RWPE2 (cell line): ENCODE measurements around the gene HMCN2.
A peak's percentile ranks its signal among the peaks of the same experiment; 100 is the strongest.

Source experiments
- ATAC-seq: fragments of 200-7000 bp; cut with Tn5 transposase; 3 replicates; pipeline ENCODE4 v1.9.1; 2021; ENCODE audit warnings: low read depth
- DNase-seq: peaks from one replicate; pipeline ENCODE4 v3.0.0-alpha.2; 2020; ENCODE audit warnings: low spot score
- H3K27ac ChIP-seq: fragments of 450-650 bp; 2 replicates; pipeline ENCODE4 v1.5.1; 2017; ENCODE audit warnings: mild to moderate bottlenecking; ENCODE audit not compliant: poor library complexity, severe bottlenecking
- H3K27me3 ChIP-seq: fragments of 250-450 bp; sonication (Bioruptor Pico); 2 replicates; pipeline ENCODE4 v1.5.1; 2021; ENCODE audit warnings: mild to moderate bottlenecking, moderate library complexity; ENCODE audit not compliant: insufficient read depth, poor library complexity, severe bottlenecking
- H3K36me3 ChIP-seq: fragments of 250-450 bp; sonication (Bioruptor Pico); 2 replicates; pipeline ENCODE4 v1.5.1; 2020; ENCODE audit warnings: low read depth, mild to moderate bottlenecking, moderate library complexity
- H3K4me1 ChIP-seq: fragments of 250-450 bp; sonication (Bioruptor Pico); 2 replicates; pipeline ENCODE4 v1.5.1; 2021; ENCODE audit warnings: mild to moderate bottlenecking, moderate library complexity; ENCODE audit not compliant: insufficient read depth, poor library complexity, severe bottlenecking
- H3K4me3 ChIP-seq: fragments of 250-450 bp; sonication (Bioruptor Pico); 2 replicates; pipeline ENCODE4 v1.5.1; 2021; ENCODE audit warnings: mild to moderate bottlenecking, moderate library complexity; ENCODE audit not compliant: severe bottlenecking
- H3K9me3 ChIP-seq: fragments of 250-450 bp; sonication (Bioruptor Pico); 2 replicates; pipeline ENCODE4 v1.5.1; 2021; ENCODE audit warnings: mild to moderate bottlenecking, moderate library complexity; ENCODE audit not compliant: severe bottlenecking
- CTCF ChIP-seq: fragments of 450-650 bp; IDR thresholded peaks from one replicate; pipeline ENCODE4 v1.5.1; 2017; ENCODE audit warnings: mild to moderate bottlenecking, moderate library complexity; ENCODE audit not compliant: poor library complexity, severe bottlenecking

Gene HMCN2

GRCh38 chr9:130356033-130356432, 90.5 kb downstream of the HMCN2 start:
- ATAC-seq (no peak), DNase-seq (peak; percentile 49)
- Histone ChIP-seq H3K4me1 (peaks cover 5% of the 10 kb centered on the region), H3K27me3 (no peaks in the 10 kb centered on the region), H3K27ac (no peak overlapping the region), H3K9me3 (no peaks in the 10 kb centered on the region), H3K36me3 (no peaks in the 10 kb centered on the region), H3K4me3 (no peak overlapping the region)
- TF ChIP-seq CTCF: no peak

GRCh38 chr9:130356877-130357584, 91.5 kb downstream of the HMCN2 start:
- DNase-seq: no peak
- Histone ChIP-seq H3K4me3 (no peak overlapping the region), H3K9me3 (no peaks in the 10 kb centered on the region), H3K27ac (no peak overlapping the region), H3K36me3 (no peaks in the 10 kb centered on the region), H3K4me1 (peaks cover 5% of the 10 kb centered on the region), H3K27me3 (no peaks in the 10 kb centered on the region)
- ATAC-seq: no peak
- TF ChIP-seq CTCF: no peak

GRCh38 chr9:130358928-130359327, 93.4 kb downstream of the HMCN2 start:
- no peak for ATAC-seq
- H3K9me3 ChIP-seq: no peaks in the 10 kb centered on the region
- no peak overlapping the region for H3K4me3 ChIP-seq
- TF ChIP-seq CTCF: no peak
- H3K36me3 ChIP-seq: no peaks in the 10 kb centered on the region
- no peak overlapping the region for H3K27ac ChIP-seq
- DNase-seq: no peak
- no peaks in the 10 kb centered on the region for H3K27me3 ChIP-seq
- no peaks in the 10 kb centered on the region for H3K4me1 ChIP-seq

GRCh38 chr9:130359819-130360218, 94.3 kb downstream of the HMCN2 start:
- no peak overlapping the region for H3K4me3 ChIP-seq
- H3K9me3 ChIP-seq: no peaks in the 10 kb centered on the region
- no peak for TF ChIP-seq CTCF
- H3K36me3 ChIP-seq: no peaks in the 10 kb centered on the region
- H3K4me1 ChIP-seq: no peaks in the 10 kb centered on the region
- DNase-seq (no peak), ATAC-seq (no peak)
- H3K27ac ChIP-seq: no peak overlapping the region
- H3K27me3 ChIP-seq: no peaks in the 10 kb centered on the region

DNA sequence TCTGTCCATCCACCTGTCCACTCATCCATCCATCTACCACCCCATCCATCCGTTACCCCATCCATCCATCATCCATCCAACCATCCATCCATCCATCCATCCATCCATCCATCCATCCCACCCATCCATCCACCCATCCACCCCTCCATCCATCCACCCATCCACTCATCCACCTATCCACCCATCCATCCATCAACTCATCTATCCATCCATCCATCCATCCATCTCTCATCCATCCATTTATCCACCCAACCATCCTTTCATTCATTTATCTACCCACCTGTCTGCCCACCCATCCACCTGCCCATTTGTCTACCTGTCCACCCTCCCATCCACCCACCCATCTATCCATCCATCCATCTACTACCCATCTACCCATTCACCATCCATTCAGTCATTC, 95.1 kb downstream of the HMCN2 start:
- H3K27me3 ChIP-seq: no peaks in the 10 kb centered on the region
- H3K4me1 ChIP-seq: no peaks in the 10 kb centered on the region
- ATAC-seq: no peak
- H3K4me3 ChIP-seq: no peak overlapping the region
- no peak for DNase-seq
- no peaks in the 10 kb centered on the region for H3K36me3 ChIP-seq
- TF ChIP-seq CTCF: no peak
- no peaks in the 10 kb centered on the region for H3K9me3 ChIP-seq
- no peak overlapping the region for H3K27ac ChIP-seq
